ENCODE measurements around the gene RNFT2.

Gene RNFT2

GRCh38 chr12:116731801-116732200 is 6.3 kb upstream of the RNFT2 start:
- TF ChIP-seq PRDM2 (tag by site-specific recombination; IDR thresholded peaks at IDR 0.05; ENCODE audit: borderline replicate concordance) = no peak
- TF ChIP-seq ZNF510 (tag by site-specific recombination; IDR thresholded peaks at IDR 0.05; ENCODE audit: insufficient replicate concordance) = no peak
- TF ChIP-seq PRDM10 (tag by site-specific recombination; IDR thresholded peaks at IDR 0.05) = no peak
- TF ChIP-seq GFI1B (tag by site-specific recombination; IDR thresholded peaks at IDR 0.05) = no peak
- TF ChIP-seq ZNF707 (tag by site-specific recombination; IDR thresholded peaks at IDR 0.05) = no peak
- TF ChIP-seq ZNF248 (tag by site-specific recombination; IDR thresholded peaks at IDR 0.05) = no peak
- no peak for TF ChIP-seq GLIS1 (tag by site-specific recombination; IDR thresholded peaks at IDR 0.05)
- TF ChIP-seq ZBTB1 (tag by site-specific recombination; IDR thresholded peaks at IDR 0.05) = no peak
- no peak for TF ChIP-seq ZNF488 (tag by site-specific recombination; IDR thresholded peaks at IDR 0.05)
- TF ChIP-seq ZNF174 (tag by site-specific recombination; IDR thresholded peaks at IDR 0.05) = no peak
- no peak for TF ChIP-seq PBX3 (CRISPR knock-in tag; IDR thresholded peaks at IDR 0.05)
- TF ChIP-seq ZNF16 (tag by site-specific recombination; IDR thresholded peaks at IDR 0.05; ENCODE audit: low read depth) = no peak
- no peak for TF ChIP-seq ZNF580 (tag by site-specific recombination; IDR thresholded peaks at IDR 0.05)
- no peak for TF ChIP-seq SETDB1 (IDR thresholded peaks at IDR 0.05; ENCODE audit: insufficient read length, low read length)
- no peak for TF ChIP-seq ZNF785 (tag by site-specific recombination; IDR thresholded peaks at IDR 0.05)
- no peak for TF ChIP-seq ZNF362 (tag by site-specific recombination; IDR thresholded peaks at IDR 0.05)
- no peak overlapping the region for H3K4me3 ChIP-seq (ENCODE audit: low read depth, low read length)
- no peak overlapping the region for H3K27ac ChIP-seq (ENCODE audit: extremely low read depth, low read depth, low read length)
- H3K4me1 ChIP-seq (ENCODE audit: control insufficient read depth, insufficient read depth, low read length) = peaks cover 17% of the 10 kb centered on the region
- H3K9me3 ChIP-seq (ENCODE audit: control insufficient read depth, insufficient read depth, low read depth, low read length) = no peaks in the 10 kb centered on the region
- POLR2A ChIA-PET = no interaction called here
- CTCF ChIA-PET = no interaction called here
- peaks cover 5 to 24% of the 10 kb centered on the region in 2 experiments; a peak in 2 of 3 replicates for H3K36me3 ChIP-seq (ENCODE audit: control insufficient read depth in 2 of 2, insufficient read depth in 1 of 2, low read length in 2 of 2)
